IMR-90 (cell line): ENCODE results near the gene RCAN2. TPM values are rescaled to one million over a fixed set of nuclear protein-coding genes. Genes with fewer than 3 reads are reported as not detected.

Source experiments
- ATAC-seq: fragments of 200-7000 bp; cut with Tn5 transposase; 2 replicates; pipeline ENCODE4 v1.9.1; 2020; ENCODE audit warnings: low read depth, mild to moderate bottlenecking, moderate library complexity
- BruUV-seq: library from RNA; stranded (reverse); fragments of 400-500 nt; replicated peaks from 2 replicates; lab custom pipeline; 2021; lab: Mats Ljungman, UMichigan
- CTCF ChIA-PET: fragments of 300-600 bp; formaldehyde crosslinking; extraction: SDS; loops from one replicate; lab custom pipeline; 2021; ENCODE audit warnings: antibody characterized with exemption; lab: Yijun Ruan, JAX
- POLR2A ChIA-PET: fragments of 300-600 bp; sonication (Branson Sonifier 250); formaldehyde crosslinking; loops from one replicate; lab custom pipeline; 2022; ENCODE audit warnings: antibody characterized with exemption; ENCODE audit not compliant: unreplicated experiment; lab: Charles Lee
- DNase-seq: peaks from one replicate; pipeline ENCODE4 v3.0.0; 2013
- H2AFZ ChIP-seq: replicated peaks from 2 replicates; pipeline ENCODE3; 2013; ENCODE audit warnings: low read length, mild to moderate bottlenecking; ENCODE audit not compliant: poor library complexity
- H2AK5ac ChIP-seq: 2 replicates; pipeline ENCODE4 v1.6.1; 2013; ENCODE audit warnings: low read depth, low read length, inconsistent platforms
- H2AK9ac ChIP-seq: replicated peaks from 2 replicates; pipeline ENCODE3; 2013; ENCODE audit warnings: mild to moderate bottlenecking, low read depth, low read length, moderate library complexity; ENCODE audit not compliant: poor library complexity
- H2BK120ac ChIP-seq: 2 replicates; pipeline ENCODE4 v1.6.1; 2013; ENCODE audit warnings: low read depth, low read length, inconsistent platforms
- H2BK15ac ChIP-seq: 3 replicates; pipeline ENCODE4 v1.6.1; 2013; ENCODE audit warnings: low read depth, low read length, inconsistent platforms
- H2BK20ac ChIP-seq: 2 replicates; pipeline ENCODE4 v1.6.1; 2013; ENCODE audit warnings: low read depth, mild to moderate bottlenecking, inconsistent platforms, low read length, moderate library complexity
- H2BK5ac ChIP-seq: 2 replicates; pipeline ENCODE4 v1.6.1; 2013; ENCODE audit warnings: mild to moderate bottlenecking, low read depth, low read length, inconsistent platforms; ENCODE audit not compliant: poor library complexity, severe bottlenecking
- H3K14ac ChIP-seq: replicated peaks from 2 replicates; pipeline ENCODE4 v1.6.1; 2013; ENCODE audit warnings: low read depth, low read length, inconsistent platforms
- H3K18ac ChIP-seq: 2 replicates; pipeline ENCODE4 v1.6.1; 2013; ENCODE audit warnings: low read depth, low read length, control low read depth
- H3K23ac ChIP-seq: 2 replicates; pipeline ENCODE4 v1.6.1; 2013; ENCODE audit warnings: low read depth, low read length, inconsistent platforms
- H3K27ac ChIP-seq: 2 replicates; pipeline ENCODE4 v1.5.1; 2013; ENCODE audit warnings: mild to moderate bottlenecking, control low read depth, low read length; ENCODE audit not compliant: insufficient read depth
- H3K27me3 ChIP-seq: 2 replicates; pipeline ENCODE4 v1.6.1; 2013; ENCODE audit warnings: low read length; ENCODE audit not compliant: control insufficient read depth, insufficient read depth
- H3K36me3 ChIP-seq: 2 replicates; pipeline ENCODE4 v1.6.1; 2013; ENCODE audit warnings: low read length, mixed read lengths; ENCODE audit not compliant: control insufficient read depth, insufficient read depth
- H3K4ac ChIP-seq: 2 replicates; pipeline ENCODE4 v1.6.1; 2013; ENCODE audit warnings: low read depth, low read length, inconsistent platforms
- H3K4me1 ChIP-seq: 2 replicates; pipeline ENCODE4 v1.6.1; 2013; ENCODE audit warnings: low read length, mixed read lengths; ENCODE audit not compliant: control insufficient read depth, insufficient read depth
- H3K4me2 ChIP-seq: 2 replicates; pipeline ENCODE4 v1.6.1; 2013; ENCODE audit warnings: low read depth, mild to moderate bottlenecking, control low read depth, low read length, moderate library complexity
- H3K4me3 ChIP-seq: 2 replicates; pipeline ENCODE4 v1.5.1; 2013; ENCODE audit warnings: low read depth, mild to moderate bottlenecking, control low read depth, low read length, moderate library complexity; ENCODE audit not compliant: insufficient read depth
- H3K56ac ChIP-seq: 2 replicates; pipeline ENCODE4 v1.6.1; 2013; ENCODE audit warnings: low read length, inconsistent platforms; ENCODE audit not compliant: insufficient read depth; ENCODE audit errors: extremely low read depth
- H3K79me1 ChIP-seq, 2 experiments: 2 replicates each; pipeline ENCODE4 v1.6.1; 2013; ENCODE audit warnings: low read length in 2 of 2, inconsistent platforms in 1 of 2, low read depth in 1 of 2
- H3K9ac ChIP-seq: 2 replicates; pipeline ENCODE4 v1.6.1; 2013; ENCODE audit warnings: low read depth, low read length, control low read depth
- H3K9me1 ChIP-seq: 2 replicates; pipeline ENCODE4 v1.6.1; 2013; ENCODE audit warnings: low read length, inconsistent platforms; ENCODE audit not compliant: insufficient read depth
- H3K9me3 ChIP-seq: 2 replicates; pipeline ENCODE4 v1.6.1; 2013; ENCODE audit warnings: low read length; ENCODE audit not compliant: control insufficient read depth, insufficient read depth
- H4K20me1 ChIP-seq: 2 replicates; pipeline ENCODE4 v1.6.1; 2013; ENCODE audit warnings: low read length, inconsistent platforms; ENCODE audit not compliant: insufficient read depth
- H4K5ac ChIP-seq: 2 replicates; pipeline ENCODE4 v1.6.1; 2013; ENCODE audit warnings: mild to moderate bottlenecking, low read depth, low read length, control low read depth
- H4K8ac ChIP-seq, 2 experiments: 2 replicates each; pipeline ENCODE4 v1.6.1; 2013; ENCODE audit warnings: low read depth in 2 of 2, low read length in 2 of 2, control low read depth in 1 of 2, inconsistent platforms in 1 of 2
- H4K91ac ChIP-seq: 2 replicates; pipeline ENCODE4 v1.6.1; 2013; ENCODE audit warnings: low read depth, low read length, inconsistent platforms; ENCODE audit not compliant: insufficient read depth
- BHLHE40 ChIP-seq: fragments of 150-350 bp; IDR thresholded peaks from 2 replicates; pipeline ENCODE4 v1.6.1; 2016; ENCODE audit warnings: mild to moderate bottlenecking, low read depth, low read length
- CEBPB ChIP-seq: IDR thresholded peaks from 2 replicates; pipeline ENCODE4 v1.6.1; 2012; ENCODE audit warnings: low read depth, low read length, improper control_type of control experiment
- FOS ChIP-seq: fragments of 150-350 bp; IDR thresholded peaks from 2 replicates; pipeline ENCODE4 v1.6.1; 2016; ENCODE audit warnings: low read depth, low read length
- MAFK ChIP-seq: IDR thresholded peaks from 2 replicates; pipeline ENCODE4 v1.6.1; 2012; ENCODE audit warnings: low read depth, low read length, improper control_type of control experiment
- RAD21 ChIP-seq: IDR thresholded peaks from 2 replicates; pipeline ENCODE4 v1.6.1; 2012; ENCODE audit warnings: low read length, improper control_type of control experiment
- RCOR1 ChIP-seq: IDR thresholded peaks from 2 replicates; pipeline ENCODE4 v1.6.1; 2012; ENCODE audit warnings: mild to moderate bottlenecking, low read length, improper control_type of control experiment; ENCODE audit not compliant: insufficient replicate concordance
- RFX5 ChIP-seq: IDR thresholded peaks from 2 replicates; pipeline ENCODE4 v1.8.0; 2012; ENCODE audit warnings: low read depth, mild to moderate bottlenecking, low read length, moderate library complexity
- SMC3 ChIP-seq: fragments of 150-350 bp; IDR thresholded peaks from 2 replicates; pipeline ENCODE4 v1.6.1; 2016; ENCODE audit warnings: low read depth, mild to moderate bottlenecking, antibody characterized with exemption, low read length, moderate library complexity
- WGBS, 2 experiments: methylation state at CpG; one replicate each; pipeline versions ENCODE4 v1.1.5 to v1.1.7; 2013; ENCODE audit warnings: missing lambda C conversion rate in 2 of 2; ENCODE audit not compliant: insufficient read length in 1 of 2; ENCODE audit errors: extremely low coverage in 2 of 2; 5-methylcytosine and 5-hydroxymethylcytosine counted together
- dilution Hi-C: fragments of 300-500 bp; cut with HindIII; formaldehyde crosslinking; loops from one replicate; pipeline ENCODE4 v1.14.3; 2018; ENCODE audit warnings: low sequenced_read_pairs; ENCODE audit not compliant: unreplicated experiment
- in situ Hi-C: fragments of 300-500 bp; cut with MboI; formaldehyde crosslinking; loops from 3 replicates; pipeline ENCODE4 v1.14.3; 2019; ENCODE audit warnings: low sequenced_read_pairs, inconsistent platforms, mixed read lengths
- intact Hi-C: fragments of 100-400 bp; cut with micrococcal nuclease; formaldehyde crosslinking; loops from 2 replicates; pipeline ENCODE4 v1.10.0; 2022
- polyA plus RNA-seq, 3 experiments: library from polyadenylated mRNA; depleted of rRNA; stranded (reverse); fragments of >200 nt; gene quantifications; 2 replicates each; pipeline ENCODE4 v1.2.3, GENCODE V29; 2012; ENCODE audit warnings: low replicate concordance in 1 of 3
- total RNA-seq: library from RNA; depleted of rRNA; stranded (reverse); fragments of >200 nt; gene quantifications from 2 replicates; pipeline ENCODE4 v1.2.3, GENCODE V29; 2012

Gene RCAN2
- total and polyA plus RNA-seq, 2 of the 4 experiments (the other 2 are of a cell fraction) = 1.3 to 1.8 TPM

GRCh38 chr6:46350714-46351113, 140.5 kb downstream of the RCAN2 start:
- CTCF ChIA-PET = no interaction called here

More at GRCh38 chr6:46350714-46351113, 140.5 kb downstream of the RCAN2 start:
- no peaks in the 10 kb centered on the region for H3K36me3 ChIP-seq
- no peaks in the 10 kb centered on the region for H3K4me1 ChIP-seq
- no peak for DNase-seq
- H2AK5ac ChIP-seq = no peak overlapping the region
- no peak overlapping the region for H3K27ac ChIP-seq
- in situ Hi-C loops (no loop called here), dilution Hi-C loops (no loop called here), intact Hi-C loops (no loop called here)
- no CpG with 5 or more reads among the region's 1 CpG for WGBS, 2 experiments
- H3K79me1 ChIP-seq = no peaks in the 10 kb centered on the region
- H2BK15ac ChIP-seq = no peak overlapping the region
- no peak overlapping the region for H3K4me3 ChIP-seq
- H2BK120ac ChIP-seq = no peak overlapping the region
- no peak overlapping the region for H2AFZ ChIP-seq
- no peak overlapping the region for H2BK20ac ChIP-seq
- no peaks in the 10 kb centered on the region for H3K9me1 ChIP-seq
- H3K23ac ChIP-seq = no peak overlapping the region
- POLR2A ChIA-PET = no interaction called here
- H3K4ac ChIP-seq = no peak overlapping the region
- no peaks in the 10 kb centered on the region for H4K20me1 ChIP-seq
- H3K4me2 ChIP-seq = no peak overlapping the region
- H3K18ac ChIP-seq = no peak overlapping the region
- no peak overlapping the region for H3K9ac ChIP-seq
- no peak overlapping the region for H4K8ac ChIP-seq
- H3K27me3 ChIP-seq = no peaks in the 10 kb centered on the region
- no peak overlapping the region for H2AK9ac ChIP-seq
- H2BK5ac ChIP-seq = no peak overlapping the region
- no peak for TF ChIP-seq FOS
- TF ChIP-seq RCOR1 = no peak
- no peak for TF ChIP-seq SMC3
- no peak for TF ChIP-seq CEBPB
- TF ChIP-seq RAD21 = no peak
- TF ChIP-seq RFX5 = no peak
- TF ChIP-seq MAFK = no peak
- TF ChIP-seq BHLHE40 = no peak
- no peak overlapping the region for H3K56ac ChIP-seq
- no TSS peak for BruUV-seq
- no peak overlapping the region for H3K14ac ChIP-seq
- no peak overlapping the region for H4K5ac ChIP-seq
- no peak for ATAC-seq
- H4K91ac ChIP-seq = no peak overlapping the region
- H3K9me3 ChIP-seq = no peaks in the 10 kb centered on the region
